Right lobe of liver (tissue), 6 donors: ENCODE results near the gene IQSEC1. TPM values are rescaled to one million over a fixed set of nuclear protein-coding genes. Genes with fewer than 3 reads are reported as not detected.

ENCODE experiments used
- ATAC-seq, 4 donors: fragments of 200-7000 bp; cut with Tn5 transposase; one replicate each; pipeline ENCODE4 v1.9.1; 2020; ENCODE audit warnings: mild to moderate bottlenecking in 4 of 4, moderate library complexity in 4 of 4
- DNase-seq, 3 donors: peaks; one replicate each; pipeline ENCODE4 v3.0.0-alpha.2; 2020
- H3K27ac ChIP-seq, 3 donors: fragments of 200-600 bp; one replicate each; pipeline ENCODE4 v1.8.0; 2022
- H3K27me3 ChIP-seq, 2 donors: fragments of 200-600 bp; one replicate each; pipeline ENCODE4 v1.8.0; 2022
- H3K36me3 ChIP-seq, 4 donors: fragments of 200-600 bp; sonication (generic) in 1 of 4; one replicate each; pipeline versions ENCODE4 v1.5.1 to v1.8.0; 2017 to 2022; ENCODE audit warnings: control low read depth in 1 of 4
- H3K4me1 ChIP-seq, 4 donors: fragments of 200-600 bp; sonication (generic) in 1 of 4; one replicate each; pipeline versions ENCODE4 v1.5.1 to v1.8.0; 2017 to 2022; ENCODE audit warnings: control low read depth in 1 of 4
- H3K4me3 ChIP-seq, 3 donors: fragments of 200-600 bp; one replicate each; pipeline ENCODE4 v1.8.0; 2022
- H3K9me3 ChIP-seq, 4 donors: fragments of 200-600 bp; sonication (generic) in 1 of 4; one replicate each; pipeline versions ENCODE4 v1.5.1 to v1.8.0; 2017 to 2022; ENCODE audit warnings: control low read depth in 1 of 4
- POLR2A ChIP-seq: fragments of 450-650 bp; IDR thresholded peaks from one replicate; pipeline ENCODE4 v1.6.1; 2017; ENCODE audit warnings: antibody characterized with exemption, mild to moderate bottlenecking
- WGBS: methylation state at CpG from one replicate; pipeline ENCODE4 v1.1.6; 2018; ENCODE audit warnings: low coverage, low lambda C conversion rate; ENCODE audit not compliant: insufficient coverage; ENCODE audit errors: missing lambda C conversion rate; 5-methylcytosine and 5-hydroxymethylcytosine counted together
- intact Hi-C, 2 donors: fragments of 100-400 bp; cut with DNase I; formaldehyde crosslinking; loops; one replicate each; pipeline versions ENCODE4 v1.11.2 to v1.14.1; 2022
- total RNA-seq, 6 experiments: library from RNA; depleted of rRNA in 2 of 6; stranded (reverse); fragments of >200 nt in 2 of 6; fragmentation: NEBNext Ultra II Directional in 3 of 6; extraction: Animal tissue kit (Norgen Biotek cat#: 25700) in 3 of 6; gene quantifications; one replicate each; pipeline versions ENCODE4 v1.1.0 to v1.2.4, GENCODE V29; 2016 to 2023
- TF ChIP-seq, protein P1 (sequence below), 4 donors: fragments of 200-600 bp in 3 of 4; fragments of 450-650 bp in 1 of 4; IDR thresholded peaks; one replicate each; pipeline versions ENCODE4 v1.5.1 to v1.8.0; 2016 to 2022; ENCODE audit warnings: antibody characterized with exemption in 4 of 4, mild to moderate bottlenecking in 2 of 4
- donor health status: DM: no; HTN: yes; CAD: no.
- donor health status: DM: no; HTN: no; CAD: no.
- donor health status: DM: no; HTN: no; CAD: no.
- donor health status: DM: no; HTN: yes; CAD: no.
- donor health status: DM: no; HTN: yes; CAD: no.

The IQSEC1 gene
- total RNA-seq, 6 experiments from 2014 or later = 32.1 to 61.3 (median 48.9) TPM

DNA sequence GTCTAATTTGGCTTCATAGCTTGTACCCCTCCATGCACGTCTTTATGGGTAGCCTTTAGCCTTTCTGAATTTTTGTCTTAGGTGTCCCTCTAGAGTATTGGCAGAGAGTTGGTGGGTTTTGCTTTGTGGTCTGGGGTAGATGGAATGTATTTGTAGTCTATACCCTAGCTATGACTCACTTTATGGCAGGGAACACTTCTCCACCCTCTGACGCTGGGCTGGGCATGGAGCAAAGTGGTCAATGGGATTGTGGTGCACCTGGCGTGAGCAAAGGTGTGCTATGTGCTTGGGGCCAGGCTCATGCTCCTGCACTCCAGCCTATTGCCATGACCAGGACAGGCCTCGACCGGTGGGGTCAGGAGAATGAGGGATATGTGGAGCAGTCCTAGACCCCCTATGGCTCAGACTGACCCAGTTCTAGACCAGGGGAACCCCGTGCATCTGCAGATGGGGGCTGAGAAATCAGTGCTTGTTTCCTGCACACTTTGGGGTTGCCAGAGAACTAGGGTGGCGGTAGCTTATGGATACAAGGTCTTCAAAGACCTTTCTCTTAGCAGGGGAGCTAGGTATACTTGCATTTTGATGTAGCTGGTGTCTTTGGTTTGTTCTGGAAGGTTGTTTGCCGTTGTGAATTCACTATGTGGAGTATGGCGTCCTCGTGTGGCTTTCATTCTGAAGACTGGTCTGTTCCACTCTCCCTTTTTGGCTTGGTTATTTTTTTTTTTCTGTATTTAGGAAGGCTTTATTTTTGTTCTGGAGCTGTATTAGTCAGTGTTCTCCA is 182.4 kb downstream of the IQSEC1 start:
- H3K36me3 ChIP-seq = no peaks in the 10 kb centered on the region
- ATAC-seq (no peak), DNase-seq (no peak)

DNA sequence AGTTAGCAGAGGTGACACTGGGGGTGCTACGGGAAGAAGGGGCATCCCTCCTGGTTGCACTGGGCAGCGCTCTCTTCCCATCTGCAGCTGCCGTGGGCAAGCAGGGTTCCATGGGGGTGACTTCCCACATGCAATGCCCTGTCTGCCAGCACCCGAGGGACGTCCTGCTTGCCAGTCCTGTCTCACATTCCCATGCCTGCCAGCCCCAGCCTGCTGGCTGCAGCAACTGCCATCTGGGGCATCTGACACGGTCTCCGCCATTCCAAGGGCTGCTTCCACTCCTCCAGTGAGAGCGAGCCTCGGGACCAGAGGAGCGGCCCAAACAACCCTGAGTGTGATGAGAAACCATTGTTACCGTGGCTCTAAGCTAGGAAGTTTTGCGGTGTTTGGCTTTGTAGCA is 186.5 kb downstream of the IQSEC1 start:
- Histone ChIP-seq H3K9me3 (no peaks in the 10 kb centered on the region), H3K4me3 (no peak overlapping the region), H3K27ac (no peak overlapping the region), H3K36me3 (no peaks in the 10 kb centered on the region), H3K27me3 (no peaks in the 10 kb centered on the region), H3K4me1 (peaks cover 0 to 5% (median 1%) of the 10 kb centered on the region in 4 donors)
- ATAC-seq (no peak), DNase-seq (no peak)
- intact Hi-C loops = no loop called here
- WGBS = 48% methylated on average over 5 of the region's 12 CpGs
- TF ChIP-seq, protein P1, sequence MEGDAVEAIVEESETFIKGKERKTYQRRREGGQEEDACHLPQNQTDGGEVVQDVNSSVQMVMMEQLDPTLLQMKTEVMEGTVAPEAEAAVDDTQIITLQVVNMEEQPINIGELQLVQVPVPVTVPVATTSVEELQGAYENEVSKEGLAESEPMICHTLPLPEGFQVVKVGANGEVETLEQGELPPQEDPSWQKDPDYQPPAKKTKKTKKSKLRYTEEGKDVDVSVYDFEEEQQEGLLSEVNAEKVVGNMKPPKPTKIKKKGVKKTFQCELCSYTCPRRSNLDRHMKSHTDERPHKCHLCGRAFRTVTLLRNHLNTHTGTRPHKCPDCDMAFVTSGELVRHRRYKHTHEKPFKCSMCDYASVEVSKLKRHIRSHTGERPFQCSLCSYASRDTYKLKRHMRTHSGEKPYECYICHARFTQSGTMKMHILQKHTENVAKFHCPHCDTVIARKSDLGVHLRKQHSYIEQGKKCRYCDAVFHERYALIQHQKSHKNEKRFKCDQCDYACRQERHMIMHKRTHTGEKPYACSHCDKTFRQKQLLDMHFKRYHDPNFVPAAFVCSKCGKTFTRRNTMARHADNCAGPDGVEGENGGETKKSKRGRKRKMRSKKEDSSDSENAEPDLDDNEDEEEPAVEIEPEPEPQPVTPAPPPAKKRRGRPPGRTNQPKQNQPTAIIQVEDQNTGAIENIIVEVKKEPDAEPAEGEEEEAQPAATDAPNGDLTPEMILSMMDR (IDR thresholded peaks at IDR 0.05) = no peak
- TF ChIP-seq POLR2A = no peak

More for the DNA sequence above, 182.4 kb downstream of the IQSEC1 start:
- Histone ChIP-seq H3K4me3 (no peak overlapping the region), H3K27me3 (no peaks in the 10 kb centered on the region), H3K4me1 (peaks cover 0 to 14% (median 2%) of the 10 kb centered on the region in 4 donors), H3K27ac (no peak overlapping the region), H3K9me3 (no peaks in the 10 kb centered on the region)
- intact Hi-C loops = no loop called here
- 88% methylated on average over 6 of the region's 10 CpGs for WGBS
- TF ChIP-seq POLR2A = no peak
- TF ChIP-seq, protein P1 (IDR thresholded peaks at IDR 0.05) = no peak

DNA sequence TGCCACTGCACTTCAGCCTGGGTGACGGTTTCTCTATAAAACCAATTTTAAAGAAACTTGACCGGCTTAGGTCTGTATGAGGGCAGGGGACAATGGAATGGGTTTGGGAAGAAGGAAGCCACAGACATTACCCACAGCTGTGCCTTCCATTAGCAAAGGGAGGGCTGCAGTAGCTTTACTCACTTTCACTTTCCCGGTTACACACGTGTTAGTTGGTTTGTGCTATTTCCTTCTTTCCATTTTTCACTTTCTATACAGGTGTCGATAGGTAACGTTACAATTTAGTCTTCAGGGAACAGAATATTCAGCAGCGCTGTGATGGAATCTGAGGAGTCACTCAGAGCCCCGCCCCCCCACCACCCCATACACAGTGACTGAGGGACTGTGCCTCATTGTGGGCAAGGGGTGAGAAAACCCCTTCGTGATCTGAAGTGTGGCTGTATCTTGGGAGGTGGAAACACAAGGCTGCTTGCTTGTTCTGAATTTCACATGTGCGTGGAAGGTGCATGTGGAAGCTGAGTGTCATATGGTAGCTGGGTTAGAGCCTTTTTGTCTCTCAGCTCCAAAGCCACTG is 187.0 kb downstream of the IQSEC1 start:
- 60% methylated on average over 10 of the region's 10 CpGs for WGBS
- DNase-seq = no peak
- H3K27ac ChIP-seq = no peak overlapping the region
- H3K9me3 ChIP-seq = no peaks in the 10 kb centered on the region
- intact Hi-C loops = no loop called here
- H3K36me3 ChIP-seq = no peaks in the 10 kb centered on the region
- ATAC-seq = no peak
- H3K4me3 ChIP-seq = no peak overlapping the region
- H3K4me1 ChIP-seq = no peaks in the 10 kb centered on the region
- TF ChIP-seq POLR2A = no peak
- TF ChIP-seq, protein P1 (IDR thresholded peaks at IDR 0.05) = no peak
- H3K27me3 ChIP-seq = no peaks in the 10 kb centered on the region

DNA sequence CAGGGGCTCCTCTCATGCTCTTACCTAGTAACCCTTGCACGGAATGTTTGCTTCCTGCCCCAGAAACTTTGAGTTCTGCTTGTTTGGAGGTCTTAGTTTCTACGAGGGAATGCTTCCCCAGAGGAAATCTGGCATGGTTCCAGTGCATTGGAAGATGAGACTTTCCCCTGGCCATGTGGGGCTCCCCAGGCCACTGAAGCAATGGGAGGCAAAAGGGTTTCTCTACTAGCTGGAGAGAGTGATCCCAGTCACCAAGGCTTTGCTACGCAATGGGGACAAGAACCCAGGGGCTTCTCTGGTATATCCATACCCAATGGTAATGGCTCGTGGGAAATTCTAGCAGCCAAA is 187.7 kb downstream of the IQSEC1 start:
- no peak for ATAC-seq
- TF ChIP-seq, protein P1 (IDR thresholded peaks at IDR 0.05) = no peak
- TF ChIP-seq POLR2A = no peak
- Histone ChIP-seq H3K27ac (no peak overlapping the region), H3K4me3 (no peak overlapping the region), H3K27me3 (no peaks in the 10 kb centered on the region), H3K4me1 (no peaks in the 10 kb centered on the region), H3K36me3 (no peaks in the 10 kb centered on the region), H3K9me3 (no peaks in the 10 kb centered on the region)
- intact Hi-C loops = no loop called here
- no peak for DNase-seq
- WGBS = 68% methylated on average over 4 of the region's 4 CpGs
